Stimulated activated CD4-positive, alpha-beta T cell treated with anti-CD3 and anti-CD28 coated beads, Interleukin-12 subunit alpha, Interleukin-12 subunit beta, amount 100 ng/mL, for 4 hours (primary cell): ENCODE measurements around the gene L3MBTL2.
"Not testable (repeated sequence)": the region's sequence is repeated elsewhere in the genome, so short reads cannot be mapped to it uniquely, and the experiment has no call there.

Source experiments
- DNase-seq: peaks from one replicate; pipeline ENCODE4 v3.0.0-alpha.2; 2020

Gene L3MBTL2

DNA sequence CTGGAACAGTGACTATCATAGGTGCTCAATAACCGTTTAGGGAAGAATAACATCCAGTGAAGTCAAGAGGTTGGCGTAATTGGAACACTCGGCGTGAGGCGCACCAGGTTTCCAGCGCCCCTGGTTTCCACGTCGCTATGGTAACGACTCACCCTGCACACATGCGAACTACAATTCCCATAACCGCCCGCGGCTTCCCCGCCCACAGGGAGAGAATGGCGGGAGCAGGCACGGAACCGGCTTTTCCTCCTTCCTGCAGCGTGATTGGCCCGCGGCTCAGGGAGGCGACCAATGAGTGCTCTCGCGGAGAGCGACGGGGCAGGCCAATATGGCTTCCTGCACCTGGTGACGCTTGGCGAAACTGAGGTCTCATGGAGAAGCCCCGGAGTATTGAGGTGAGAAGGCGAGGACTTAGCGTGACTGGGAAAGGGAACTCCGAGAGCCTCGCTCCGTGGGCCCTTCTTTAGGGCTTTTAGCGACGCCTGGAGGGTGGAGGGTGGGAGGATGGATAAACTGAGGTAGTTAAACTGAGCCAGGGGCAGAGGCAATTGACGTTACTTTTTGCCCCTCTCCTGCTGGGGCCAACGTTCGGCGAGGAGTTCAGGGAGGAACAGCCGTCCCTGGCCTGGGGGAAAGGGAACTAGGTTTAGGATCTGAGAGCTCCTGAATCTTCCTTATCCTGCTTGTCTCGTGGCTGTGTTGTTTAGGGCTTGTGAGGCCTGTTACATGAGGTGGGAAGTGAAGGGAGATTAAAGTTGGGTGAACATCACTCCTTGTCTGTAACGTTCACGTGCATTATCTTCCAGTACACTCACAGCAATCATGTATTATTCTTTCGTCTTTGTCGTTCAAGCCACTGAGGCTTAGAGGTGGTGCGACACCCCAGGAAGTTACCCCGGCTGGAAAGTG, at the start of gene L3MBTL2:
L3MBTL2 (plus strand) TSS at position 321 of the 909 bp plus-strand sequence; CDS start at position 372, 51 bp downstream.
- DNase-seq, result peak; percentile 97

DNA sequence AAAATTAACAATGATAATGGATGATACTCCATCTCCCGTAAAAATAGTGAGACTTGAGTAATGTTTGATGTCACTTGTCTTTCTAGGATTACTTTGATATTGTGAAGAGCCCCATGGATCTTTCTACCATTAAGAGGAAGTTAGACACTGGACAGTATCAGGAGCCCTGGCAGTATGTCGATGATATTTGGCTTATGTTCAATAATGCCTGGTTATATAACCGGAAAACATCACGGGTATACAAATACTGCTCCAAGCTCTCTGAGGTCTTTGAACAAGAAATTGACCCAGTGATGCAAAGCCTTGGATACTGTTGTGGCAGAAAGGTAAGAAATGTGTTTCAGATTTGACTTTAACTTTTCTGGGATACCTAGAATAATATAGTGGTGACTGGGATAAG, 48.0 kb upstream of the L3MBTL2 start:
- DNase-seq, result no peak

DNA sequence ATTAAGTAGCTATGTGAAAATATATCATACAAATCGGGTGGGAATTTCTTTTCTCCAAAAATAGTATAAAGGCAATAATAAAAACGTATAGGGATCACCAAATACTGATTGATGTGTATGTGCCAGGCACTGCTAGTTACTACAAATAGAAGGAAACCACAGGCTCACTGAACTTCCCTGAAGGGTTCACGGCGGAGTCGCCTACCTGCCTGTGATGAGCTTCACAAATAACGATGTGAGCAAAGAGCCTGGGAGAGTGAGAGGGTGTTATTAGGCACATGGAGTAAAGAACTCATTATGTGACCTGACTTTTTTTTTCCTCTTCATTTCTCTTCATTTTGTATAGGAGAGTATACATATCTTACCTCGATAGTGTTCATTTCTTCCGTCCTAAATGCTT, 36.0 kb upstream of the L3MBTL2 start:
- DNase-seq, result no peak

DNA sequence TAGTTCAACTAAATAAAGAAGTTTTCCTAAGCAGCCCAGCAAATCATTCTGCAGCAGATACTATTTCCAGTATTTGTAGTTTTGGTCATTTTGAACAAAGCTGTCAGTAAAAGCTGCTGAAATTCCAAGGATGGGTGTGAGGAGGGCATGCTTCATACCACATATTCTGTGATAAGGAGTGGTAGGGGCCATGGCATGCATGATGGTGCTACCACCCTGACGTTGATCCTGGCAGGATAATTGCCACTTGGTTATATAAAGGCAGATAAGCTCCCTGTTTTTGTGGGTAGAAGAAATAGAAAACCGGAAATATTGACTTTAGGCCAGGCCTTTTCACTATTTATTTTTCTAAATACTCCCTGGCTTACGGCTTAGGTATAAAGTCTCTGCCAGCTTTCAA, 33.1 kb upstream of the L3MBTL2 start:
- DNase-seq, result no peak

DNA sequence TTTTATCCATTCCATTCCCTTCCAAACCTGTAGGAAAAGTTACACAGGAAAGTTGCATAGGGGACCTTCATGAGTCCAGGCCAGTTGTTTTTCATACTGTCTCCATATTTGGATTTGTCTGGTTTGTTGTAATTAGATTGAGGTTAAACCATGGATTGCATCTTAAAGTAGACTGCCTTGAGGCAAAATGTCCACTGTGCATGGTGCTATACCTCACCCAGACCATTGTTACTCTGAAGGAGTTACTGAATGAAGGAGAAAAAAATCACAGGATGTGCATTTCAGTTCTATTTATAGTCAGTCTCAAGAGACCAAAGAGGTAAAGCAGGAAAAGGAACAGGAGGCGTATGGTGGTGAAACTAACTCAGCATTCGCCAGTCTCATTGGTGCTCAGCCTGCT, 29.6 kb upstream of the L3MBTL2 start:
- no peak for DNase-seq

DNA sequence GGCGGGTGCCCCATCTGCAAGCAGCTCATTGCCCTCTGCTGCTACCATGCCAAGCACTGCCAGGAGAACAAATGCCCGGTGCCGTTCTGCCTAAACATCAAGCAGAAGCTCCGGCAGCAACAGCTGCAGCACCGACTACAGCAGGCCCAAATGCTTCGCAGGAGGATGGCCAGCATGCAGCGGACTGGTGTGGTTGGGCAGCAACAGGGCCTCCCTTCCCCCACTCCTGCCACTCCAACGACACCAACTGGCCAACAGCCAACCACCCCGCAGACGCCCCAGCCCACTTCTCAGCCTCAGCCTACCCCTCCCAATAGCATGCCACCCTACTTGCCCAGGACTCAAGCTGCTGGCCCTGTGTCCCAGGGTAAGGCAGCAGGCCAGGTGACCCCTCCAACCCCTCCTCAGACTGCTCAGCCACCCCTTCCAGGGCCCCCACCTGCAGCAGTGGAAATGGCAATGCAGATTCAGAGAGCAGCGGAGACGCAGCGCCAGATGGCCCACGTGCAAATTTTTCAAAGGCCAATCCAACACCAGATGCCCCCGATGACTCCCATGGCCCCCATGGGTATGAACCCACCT, 28.0 kb upstream of the L3MBTL2 start:
- no peak for DNase-seq

DNA sequence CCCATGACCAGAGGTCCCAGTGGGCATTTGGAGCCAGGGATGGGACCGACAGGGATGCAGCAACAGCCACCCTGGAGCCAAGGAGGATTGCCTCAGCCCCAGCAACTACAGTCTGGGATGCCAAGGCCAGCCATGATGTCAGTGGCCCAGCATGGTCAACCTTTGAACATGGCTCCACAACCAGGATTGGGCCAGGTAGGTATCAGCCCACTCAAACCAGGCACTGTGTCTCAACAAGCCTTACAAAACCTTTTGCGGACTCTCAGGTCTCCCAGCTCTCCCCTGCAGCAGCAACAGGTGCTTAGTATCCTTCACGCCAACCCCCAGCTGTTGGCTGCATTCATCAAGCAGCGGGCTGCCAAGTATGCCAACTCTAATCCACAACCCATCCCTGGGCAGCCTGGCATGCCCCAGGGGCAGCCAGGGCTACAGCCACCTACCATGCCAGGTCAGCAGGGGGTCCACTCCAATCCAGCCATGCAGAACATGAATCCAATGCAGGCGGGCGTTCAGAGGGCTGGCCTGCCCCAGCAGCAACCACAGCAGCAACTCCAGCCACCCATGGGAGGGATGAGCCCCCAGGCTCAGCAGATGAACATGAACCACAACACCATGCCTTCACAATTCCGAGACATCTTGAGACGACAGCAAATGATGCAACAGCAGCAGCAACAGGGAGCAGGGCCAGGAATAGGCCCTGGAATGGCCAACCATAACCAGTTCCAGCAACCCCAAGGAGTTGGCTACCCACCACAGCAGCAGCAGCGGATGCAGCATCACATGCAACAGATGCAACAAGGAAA, 27.3 kb upstream of the L3MBTL2 start:
- no peak for DNase-seq

DNA sequence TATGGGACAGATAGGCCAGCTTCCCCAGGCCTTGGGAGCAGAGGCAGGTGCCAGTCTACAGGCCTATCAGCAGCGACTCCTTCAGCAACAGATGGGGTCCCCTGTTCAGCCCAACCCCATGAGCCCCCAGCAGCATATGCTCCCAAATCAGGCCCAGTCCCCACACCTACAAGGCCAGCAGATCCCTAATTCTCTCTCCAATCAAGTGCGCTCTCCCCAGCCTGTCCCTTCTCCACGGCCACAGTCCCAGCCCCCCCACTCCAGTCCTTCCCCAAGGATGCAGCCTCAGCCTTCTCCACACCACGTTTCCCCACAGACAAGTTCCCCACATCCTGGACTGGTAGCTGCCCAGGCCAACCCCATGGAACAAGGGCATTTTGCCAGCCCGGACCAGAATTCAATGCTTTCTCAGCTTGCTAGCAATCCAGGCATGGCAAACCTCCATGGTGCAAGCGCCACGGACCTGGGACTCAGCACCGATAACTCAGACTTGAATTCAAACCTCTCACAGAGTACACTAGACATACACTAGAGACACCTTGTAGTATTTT, 26.6 kb upstream of the L3MBTL2 start:
- DNase-seq, result no peak

DNA sequence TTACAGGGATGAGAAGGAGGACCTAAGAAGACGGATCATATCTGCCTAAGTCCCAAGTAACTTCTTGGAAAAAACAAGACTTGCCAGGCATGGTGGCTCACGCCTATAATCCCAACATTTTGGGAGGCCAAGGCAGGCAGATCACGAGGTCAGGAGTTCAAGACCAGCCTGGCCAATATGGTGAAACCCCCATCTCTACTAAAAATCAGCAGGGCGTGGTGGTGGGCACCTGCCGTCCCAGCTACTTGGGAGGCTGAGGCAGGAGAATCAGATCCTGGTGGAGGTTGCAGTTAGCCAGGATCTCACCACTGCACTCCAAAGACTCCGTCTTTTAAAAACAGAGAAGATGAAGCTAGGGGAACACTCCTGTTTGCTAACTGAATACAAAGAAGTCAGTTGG, 24.8 kb upstream of the L3MBTL2 start:
- DNase-seq, result not testable (repeated sequence)

DNA sequence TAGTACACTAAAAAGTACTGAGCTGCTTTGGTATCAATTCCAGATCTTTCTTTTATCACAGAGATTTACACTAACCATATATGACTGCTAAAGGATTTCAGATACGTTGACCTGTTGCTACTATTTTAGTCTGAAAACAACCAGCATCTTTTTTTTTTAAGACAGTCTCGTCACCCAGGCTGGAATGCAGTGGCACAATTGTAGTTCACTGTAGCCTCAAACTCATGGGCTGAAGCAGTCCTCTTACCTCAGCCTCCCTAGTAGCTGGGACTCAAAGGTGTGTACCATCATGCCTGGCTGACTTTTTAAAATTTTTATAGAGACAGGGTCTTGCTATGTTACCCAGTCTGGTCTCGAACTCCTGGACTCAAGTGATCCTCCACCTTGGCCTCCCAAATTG, 24.2 kb upstream of the L3MBTL2 start:
- no peak for DNase-seq

DNA sequence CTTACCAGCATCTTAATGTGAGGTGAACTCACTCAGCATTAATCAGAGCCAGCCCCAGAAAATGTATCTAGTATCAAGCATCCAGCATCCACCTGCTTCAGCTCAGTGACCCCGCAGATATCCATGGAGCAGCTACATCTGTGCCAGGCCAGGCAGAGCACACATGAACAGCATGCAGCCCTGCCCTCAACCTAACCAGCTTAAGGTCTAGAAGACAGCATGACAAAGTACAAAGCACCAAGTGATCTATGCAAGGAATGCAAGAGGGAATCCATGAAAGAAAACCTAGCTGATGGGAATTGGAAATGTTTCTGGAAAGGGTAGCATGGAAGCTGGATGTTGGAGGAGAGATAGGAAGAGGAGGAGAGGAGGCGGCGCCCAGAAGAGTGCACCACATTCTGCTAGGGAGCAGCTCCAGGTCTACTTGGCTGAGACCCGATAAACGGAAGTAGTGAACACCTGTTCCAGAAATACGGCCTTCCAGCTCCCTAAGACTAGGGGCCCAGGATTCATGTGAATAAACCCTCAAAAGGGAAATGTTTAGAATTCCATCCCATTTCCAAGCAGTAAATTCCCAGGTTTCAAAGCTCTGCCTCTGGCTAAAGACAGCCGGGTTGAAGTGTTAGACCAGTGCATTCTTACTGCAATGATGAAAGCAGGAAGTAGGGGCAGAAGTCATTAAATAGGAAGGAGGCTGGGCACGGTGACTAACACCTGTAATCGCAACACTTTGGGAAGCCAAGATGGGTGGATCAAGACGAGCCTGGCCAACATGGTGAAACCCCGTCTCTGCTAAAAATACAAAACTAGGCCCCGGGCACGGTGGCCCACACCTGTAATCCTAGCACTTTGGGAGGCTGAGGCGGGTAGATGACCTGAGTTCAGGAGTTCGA, 23.5 kb upstream of the L3MBTL2 start:
- no peak for DNase-seq

DNA sequence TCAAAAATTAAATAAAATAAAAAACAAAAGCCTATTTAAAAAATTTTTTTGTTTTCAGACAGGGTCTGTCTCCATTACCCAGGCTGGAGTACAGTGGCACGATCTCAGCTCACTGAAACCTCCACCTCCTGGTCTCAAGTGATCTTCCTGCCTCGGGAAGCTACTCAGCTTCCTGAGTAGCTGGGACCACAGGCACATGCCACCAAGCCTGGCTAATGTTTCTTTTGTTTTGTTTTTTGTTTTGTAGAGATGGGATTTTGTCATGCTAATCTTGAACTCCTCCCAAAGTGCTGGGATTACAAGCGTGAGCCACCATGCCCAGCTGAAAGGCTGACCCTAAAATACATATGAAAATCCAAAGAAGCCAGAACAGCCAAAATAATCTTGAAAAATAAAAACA, 20.4 kb upstream of the L3MBTL2 start:
- DNase-seq, result no peak

DNA sequence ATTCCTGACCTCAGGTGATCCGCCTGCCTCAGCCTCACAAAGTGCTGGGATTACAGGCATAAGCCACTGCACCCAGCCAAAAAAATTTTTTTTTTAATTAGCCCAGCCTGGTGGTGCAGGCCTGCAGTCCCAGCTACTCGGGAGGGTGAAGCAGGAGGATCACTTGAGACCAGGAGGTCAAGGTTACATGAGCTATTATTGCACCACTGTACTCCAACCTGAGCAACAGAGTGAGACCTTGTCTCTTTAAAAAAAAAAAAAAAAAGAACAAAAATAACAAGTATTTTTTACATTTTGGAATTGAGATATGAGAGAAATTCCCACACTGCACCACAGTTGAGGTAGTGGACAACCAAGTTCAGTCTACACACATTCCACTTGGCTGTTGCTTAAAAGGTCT, 13.6 kb upstream of the L3MBTL2 start:
- DNase-seq, result no peak

DNA sequence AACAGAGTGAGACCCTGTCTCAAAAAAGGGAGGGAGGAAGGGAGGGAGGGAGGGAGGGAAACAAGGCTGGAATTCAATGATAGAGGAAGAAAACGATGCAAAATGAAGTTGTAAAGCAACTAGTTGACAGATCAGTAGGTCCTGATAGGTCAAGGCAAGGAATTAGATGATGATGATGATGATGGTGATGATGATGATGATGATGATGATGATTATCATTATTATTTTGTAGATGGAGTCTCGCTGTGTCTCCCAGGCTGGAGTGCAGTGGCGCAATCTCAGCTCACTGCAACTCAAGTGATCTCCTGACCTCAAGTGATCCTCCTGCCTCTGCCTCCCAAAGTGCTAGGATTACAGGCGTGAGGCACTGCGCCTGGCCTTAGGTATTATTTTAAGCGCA, 11.3 kb upstream of the L3MBTL2 start:
- no peak for DNase-seq

DNA sequence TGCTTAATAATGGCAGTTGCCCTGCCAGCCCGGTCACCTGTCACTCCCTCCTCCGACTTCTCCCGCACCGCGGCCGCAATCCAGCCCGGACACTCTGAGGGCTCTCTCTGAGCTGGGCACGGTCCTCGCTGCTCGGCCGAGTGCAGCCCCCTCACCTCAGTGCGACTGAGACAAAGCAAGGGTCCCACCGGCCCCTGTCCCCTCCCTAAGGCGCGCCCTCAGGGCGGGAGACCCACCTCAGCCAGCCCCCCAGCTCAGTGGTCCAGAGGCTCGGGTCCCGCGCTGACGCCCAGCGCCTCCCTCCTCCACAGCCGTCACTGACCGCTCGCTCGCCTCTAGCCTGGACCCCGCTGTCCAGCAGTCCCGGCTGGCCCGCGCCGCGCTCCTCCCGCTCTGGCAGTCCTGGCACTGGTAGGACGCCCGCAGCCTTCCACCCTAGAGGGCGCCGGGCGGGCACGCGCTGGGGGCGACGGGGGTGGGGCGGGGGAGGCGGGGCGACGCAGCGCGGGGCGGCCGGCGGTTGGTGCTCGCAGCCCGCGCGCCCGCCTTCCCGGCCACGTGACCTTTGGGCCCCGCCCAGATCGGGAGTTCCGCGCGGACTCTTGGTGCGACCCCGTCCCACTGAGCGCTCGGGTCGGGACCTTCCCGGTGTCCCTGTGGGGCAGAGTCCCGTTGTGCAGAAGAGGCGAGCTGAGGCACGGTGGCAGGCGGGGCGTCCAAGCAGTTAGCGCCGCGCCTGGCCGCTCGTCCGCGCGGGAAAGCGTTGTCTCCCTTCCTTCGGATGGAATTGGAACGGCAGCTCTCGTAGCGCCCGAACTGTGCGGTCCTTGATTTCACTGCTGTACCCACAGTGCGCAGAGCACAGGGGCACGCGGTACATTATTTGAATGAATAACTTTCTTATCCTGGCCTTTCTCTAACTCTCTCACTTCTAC, 7.8 kb upstream of the L3MBTL2 start:
- DNase-seq, result peak; percentile 87

DNA sequence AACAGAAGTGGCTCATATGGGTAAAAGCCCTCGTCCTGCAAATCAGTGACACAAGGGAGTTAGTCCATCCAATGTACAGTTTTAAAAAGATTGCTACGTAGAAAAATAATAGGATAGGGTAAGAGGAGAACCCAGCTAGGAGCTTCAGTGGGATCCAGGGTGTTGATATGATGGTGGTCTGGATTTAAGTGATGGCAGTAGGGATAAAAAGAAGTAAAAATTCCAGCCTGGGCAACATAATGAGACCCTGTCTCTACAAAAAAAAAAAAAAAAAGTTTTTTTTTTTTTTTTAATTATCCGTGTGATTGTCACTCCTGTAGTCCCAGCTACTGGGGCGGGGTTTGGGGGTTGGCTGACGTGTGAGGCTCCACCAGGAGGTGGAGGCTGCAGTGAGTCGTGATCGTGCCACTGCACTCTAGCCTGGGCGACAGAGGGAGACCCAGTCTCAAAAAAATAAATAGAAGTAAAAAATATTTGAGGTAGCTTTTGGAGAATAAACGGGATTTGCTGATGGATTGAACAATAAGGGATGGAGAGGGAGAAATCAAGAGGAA, 7.0 kb upstream of the L3MBTL2 start:
- DNase-seq, result peak; percentile 56

DNA sequence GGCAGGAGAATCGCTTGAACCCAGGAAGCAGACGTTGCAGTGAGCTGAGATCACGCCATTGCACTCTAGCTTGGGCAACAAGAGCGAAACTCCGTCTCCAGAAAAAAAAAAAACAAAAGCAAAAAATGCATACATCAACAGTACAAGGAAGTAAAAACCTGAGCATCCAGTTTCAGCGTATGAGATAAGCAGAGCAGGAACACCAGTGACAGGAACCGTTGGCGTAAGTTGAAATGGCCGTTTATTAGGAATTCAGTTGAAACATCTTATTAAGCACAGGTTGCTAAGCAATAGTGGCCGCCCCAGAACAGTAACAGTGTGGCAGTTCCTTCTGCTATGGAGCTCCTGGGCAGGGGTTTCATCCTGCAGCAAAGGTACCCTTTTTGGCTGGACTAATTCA, 4.0 kb upstream of the L3MBTL2 start:
- DNase-seq, result no peak

DNA sequence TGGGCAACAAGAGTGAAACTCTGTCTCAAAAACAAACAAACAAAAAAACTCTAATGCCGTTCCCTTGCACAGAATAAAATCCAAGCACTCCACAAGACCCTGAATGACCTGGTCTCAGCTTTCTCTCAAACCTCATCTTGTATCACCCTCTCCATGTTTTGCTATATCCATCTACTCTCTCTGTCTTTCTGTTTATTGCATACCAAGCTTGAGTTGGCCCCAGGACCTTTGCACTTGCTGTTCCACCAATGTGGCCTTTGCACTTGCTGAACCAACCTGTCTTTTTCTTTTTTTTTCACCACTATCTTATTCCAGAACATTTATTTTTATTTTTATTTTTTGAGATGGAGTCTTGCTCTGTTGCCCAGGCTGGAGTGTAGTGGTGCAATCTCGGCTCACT, 2.0 kb upstream of the L3MBTL2 start:
- DNase-seq, result no peak

DNA sequence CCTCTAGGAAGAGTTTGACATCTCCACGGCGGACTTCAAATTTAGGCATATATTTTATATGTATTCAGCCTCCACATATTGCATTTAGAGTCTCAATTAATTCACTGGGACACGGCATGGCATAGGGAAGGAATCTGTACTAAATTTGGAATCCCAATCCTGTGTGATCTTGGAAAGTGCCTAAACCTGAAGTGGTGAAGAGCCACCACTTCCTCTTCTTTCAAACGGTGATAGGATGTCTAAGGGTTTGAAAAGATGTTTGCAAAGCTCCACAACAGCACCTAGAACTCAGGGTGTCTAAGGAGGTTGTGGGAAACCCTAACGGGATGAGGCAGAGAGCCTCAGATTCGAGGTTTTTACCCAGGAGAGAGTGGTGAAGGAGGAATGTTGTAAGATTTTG, 1.0 kb upstream of the L3MBTL2 start:
- no peak for DNase-seq

DNA sequence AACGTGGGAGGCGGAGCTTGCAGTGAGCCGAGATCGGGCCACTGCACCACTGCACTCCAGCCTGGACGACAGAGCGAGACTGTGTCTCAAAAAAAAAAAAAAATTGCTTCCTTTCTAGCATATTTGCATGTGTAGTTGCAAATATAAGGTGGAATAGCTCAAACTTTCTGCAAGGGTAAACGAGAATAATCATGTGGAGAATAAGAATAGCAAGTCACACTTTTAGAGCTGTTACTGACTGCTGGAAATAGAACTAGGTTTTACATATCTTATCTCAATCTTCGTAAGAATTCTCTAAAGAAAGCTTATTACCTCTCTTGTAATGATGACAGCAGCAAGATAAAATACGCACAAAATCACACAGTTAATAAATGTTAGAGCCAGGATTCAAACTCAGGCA, 1.6 kb downstream of the L3MBTL2 start:
- no peak for DNase-seq

DNA sequence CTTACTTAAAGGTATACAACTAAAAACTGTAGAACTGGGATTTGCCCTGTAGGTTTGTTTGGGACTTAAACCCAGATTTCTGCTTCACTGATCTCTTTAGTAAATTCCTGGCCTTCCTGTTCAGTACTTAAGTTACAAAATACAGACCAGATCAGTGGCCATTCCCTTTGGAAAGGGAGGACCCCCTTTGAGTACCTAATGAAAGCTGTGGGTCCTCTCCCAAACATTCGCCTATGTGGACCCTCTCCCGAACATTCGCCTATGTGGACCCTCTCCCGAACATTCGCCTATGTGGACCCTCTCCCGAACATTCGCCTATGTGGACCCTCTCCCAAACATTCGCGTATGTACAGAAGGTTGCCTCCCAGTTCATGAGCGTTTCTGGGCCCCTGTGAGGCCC, 10.3 kb downstream of the L3MBTL2 start:
- no peak for DNase-seq
